IMR-90 (cell line): ENCODE measurements around the gene JAGN1. TPM values are rescaled to one million over a fixed set of nuclear protein-coding genes. Genes with fewer than 3 reads are reported as not detected.

Experiments
- ATAC-seq: fragments of 200-7000 bp; cut with Tn5 transposase; 2 replicates; pipeline ENCODE4 v1.9.1; 2020; ENCODE audit warnings: low read depth, mild to moderate bottlenecking, moderate library complexity
- BruUV-seq: library from RNA; stranded (reverse); fragments of 400-500 nt; replicated peaks from 2 replicates; lab custom pipeline; 2021; lab: Mats Ljungman, UMichigan
- CTCF ChIA-PET: fragments of 300-600 bp; formaldehyde crosslinking; extraction: SDS; loops from one replicate; lab custom pipeline; 2021; ENCODE audit warnings: antibody characterized with exemption; lab: Yijun Ruan, JAX
- POLR2A ChIA-PET: fragments of 300-600 bp; sonication (Branson Sonifier 250); formaldehyde crosslinking; loops from one replicate; lab custom pipeline; 2022; ENCODE audit warnings: antibody characterized with exemption; ENCODE audit not compliant: unreplicated experiment; lab: Charles Lee
- DNase-seq: peaks from one replicate; pipeline ENCODE4 v3.0.0; 2013
- H2AFZ ChIP-seq: replicated peaks from 2 replicates; pipeline ENCODE3; 2013; ENCODE audit warnings: low read length, mild to moderate bottlenecking; ENCODE audit not compliant: poor library complexity
- H2AK5ac ChIP-seq: 2 replicates; pipeline ENCODE4 v1.6.1; 2013; ENCODE audit warnings: low read depth, low read length, inconsistent platforms
- H2AK9ac ChIP-seq: replicated peaks from 2 replicates; pipeline ENCODE3; 2013; ENCODE audit warnings: mild to moderate bottlenecking, low read depth, low read length, moderate library complexity; ENCODE audit not compliant: poor library complexity
- H2BK120ac ChIP-seq: 2 replicates; pipeline ENCODE4 v1.6.1; 2013; ENCODE audit warnings: low read depth, low read length, inconsistent platforms
- H2BK15ac ChIP-seq: 3 replicates; pipeline ENCODE4 v1.6.1; 2013; ENCODE audit warnings: low read depth, low read length, inconsistent platforms
- H2BK20ac ChIP-seq: 2 replicates; pipeline ENCODE4 v1.6.1; 2013; ENCODE audit warnings: low read depth, mild to moderate bottlenecking, inconsistent platforms, low read length, moderate library complexity
- H2BK5ac ChIP-seq: 2 replicates; pipeline ENCODE4 v1.6.1; 2013; ENCODE audit warnings: mild to moderate bottlenecking, low read depth, low read length, inconsistent platforms; ENCODE audit not compliant: poor library complexity, severe bottlenecking
- H3K14ac ChIP-seq: replicated peaks from 2 replicates; pipeline ENCODE4 v1.6.1; 2013; ENCODE audit warnings: low read depth, low read length, inconsistent platforms
- H3K18ac ChIP-seq: 2 replicates; pipeline ENCODE4 v1.6.1; 2013; ENCODE audit warnings: low read depth, low read length, control low read depth
- H3K23ac ChIP-seq: 2 replicates; pipeline ENCODE4 v1.6.1; 2013; ENCODE audit warnings: low read depth, low read length, inconsistent platforms
- H3K27ac ChIP-seq: 2 replicates; pipeline ENCODE4 v1.5.1; 2013; ENCODE audit warnings: mild to moderate bottlenecking, control low read depth, low read length; ENCODE audit not compliant: insufficient read depth
- H3K27me3 ChIP-seq: 2 replicates; pipeline ENCODE4 v1.6.1; 2013; ENCODE audit warnings: low read length; ENCODE audit not compliant: control insufficient read depth, insufficient read depth
- H3K36me3 ChIP-seq: 2 replicates; pipeline ENCODE4 v1.6.1; 2013; ENCODE audit warnings: low read length, mixed read lengths; ENCODE audit not compliant: control insufficient read depth, insufficient read depth
- H3K4ac ChIP-seq: 2 replicates; pipeline ENCODE4 v1.6.1; 2013; ENCODE audit warnings: low read depth, low read length, inconsistent platforms
- H3K4me1 ChIP-seq: 2 replicates; pipeline ENCODE4 v1.6.1; 2013; ENCODE audit warnings: low read length, mixed read lengths; ENCODE audit not compliant: control insufficient read depth, insufficient read depth
- H3K4me2 ChIP-seq: 2 replicates; pipeline ENCODE4 v1.6.1; 2013; ENCODE audit warnings: low read depth, mild to moderate bottlenecking, control low read depth, low read length, moderate library complexity
- H3K4me3 ChIP-seq: 2 replicates; pipeline ENCODE4 v1.5.1; 2013; ENCODE audit warnings: low read depth, mild to moderate bottlenecking, control low read depth, low read length, moderate library complexity; ENCODE audit not compliant: insufficient read depth
- H3K56ac ChIP-seq: 2 replicates; pipeline ENCODE4 v1.6.1; 2013; ENCODE audit warnings: low read length, inconsistent platforms; ENCODE audit not compliant: insufficient read depth; ENCODE audit errors: extremely low read depth
- H3K79me1 ChIP-seq, 2 experiments: 2 replicates each; pipeline ENCODE4 v1.6.1; 2013; ENCODE audit warnings: low read length in 2 of 2, inconsistent platforms in 1 of 2, low read depth in 1 of 2
- H3K9ac ChIP-seq: 2 replicates; pipeline ENCODE4 v1.6.1; 2013; ENCODE audit warnings: low read depth, low read length, control low read depth
- H3K9me1 ChIP-seq: 2 replicates; pipeline ENCODE4 v1.6.1; 2013; ENCODE audit warnings: low read length, inconsistent platforms; ENCODE audit not compliant: insufficient read depth
- H3K9me3 ChIP-seq: 2 replicates; pipeline ENCODE4 v1.6.1; 2013; ENCODE audit warnings: low read length; ENCODE audit not compliant: control insufficient read depth, insufficient read depth
- H4K20me1 ChIP-seq: 2 replicates; pipeline ENCODE4 v1.6.1; 2013; ENCODE audit warnings: low read length, inconsistent platforms; ENCODE audit not compliant: insufficient read depth
- H4K5ac ChIP-seq: 2 replicates; pipeline ENCODE4 v1.6.1; 2013; ENCODE audit warnings: mild to moderate bottlenecking, low read depth, low read length, control low read depth
- H4K8ac ChIP-seq, 2 experiments: 2 replicates each; pipeline ENCODE4 v1.6.1; 2013; ENCODE audit warnings: low read depth in 2 of 2, low read length in 2 of 2, control low read depth in 1 of 2, inconsistent platforms in 1 of 2
- H4K91ac ChIP-seq: 2 replicates; pipeline ENCODE4 v1.6.1; 2013; ENCODE audit warnings: low read depth, low read length, inconsistent platforms; ENCODE audit not compliant: insufficient read depth
- BHLHE40 ChIP-seq: fragments of 150-350 bp; IDR thresholded peaks from 2 replicates; pipeline ENCODE4 v1.6.1; 2016; ENCODE audit warnings: mild to moderate bottlenecking, low read depth, low read length
- MXI1 ChIP-seq: IDR thresholded peaks from 2 replicates; pipeline ENCODE4 v1.6.1; 2012; ENCODE audit warnings: low read depth, mild to moderate bottlenecking, low read length, moderate library complexity, borderline replicate concordance
- RCOR1 ChIP-seq: IDR thresholded peaks from 2 replicates; pipeline ENCODE4 v1.6.1; 2012; ENCODE audit warnings: mild to moderate bottlenecking, low read length, improper control_type of control experiment; ENCODE audit not compliant: insufficient replicate concordance
- WGBS, 2 experiments: methylation state at CpG; one replicate each; pipeline versions ENCODE4 v1.1.5 to v1.1.7; 2013; ENCODE audit warnings: missing lambda C conversion rate in 2 of 2; ENCODE audit not compliant: insufficient read length in 1 of 2; ENCODE audit errors: extremely low coverage in 2 of 2; 5-methylcytosine and 5-hydroxymethylcytosine counted together
- dilution Hi-C: fragments of 300-500 bp; cut with HindIII; formaldehyde crosslinking; loops from one replicate; pipeline ENCODE4 v1.14.3; 2018; ENCODE audit warnings: low sequenced_read_pairs; ENCODE audit not compliant: unreplicated experiment
- in situ Hi-C: fragments of 300-500 bp; cut with MboI; formaldehyde crosslinking; loops from 3 replicates; pipeline ENCODE4 v1.14.3; 2019; ENCODE audit warnings: low sequenced_read_pairs, inconsistent platforms, mixed read lengths
- intact Hi-C: fragments of 100-400 bp; cut with micrococcal nuclease; formaldehyde crosslinking; loops from 2 replicates; pipeline ENCODE4 v1.10.0; 2022
- polyA plus RNA-seq, 3 experiments: library from polyadenylated mRNA; depleted of rRNA; stranded (reverse); fragments of >200 nt; gene quantifications; 2 replicates each; pipeline ENCODE4 v1.2.3, GENCODE V29; 2012; ENCODE audit warnings: low replicate concordance in 1 of 3
- total RNA-seq: library from RNA; depleted of rRNA; stranded (reverse); fragments of >200 nt; gene quantifications from 2 replicates; pipeline ENCODE4 v1.2.3, GENCODE V29; 2012
- TF ChIP-seq, protein P1 (sequence below): fragments of 150-350 bp; IDR thresholded peaks from 2 replicates; pipeline ENCODE4 v1.6.1; 2016; ENCODE audit warnings: low read depth, mild to moderate bottlenecking, low read length, moderate library complexity, borderline replicate concordance

Gene JAGN1
- total and polyA plus RNA-seq, 2 of the 4 experiments (the other 2 are of a cell fraction), result 32.7 to 39.3 TPM

DNA sequence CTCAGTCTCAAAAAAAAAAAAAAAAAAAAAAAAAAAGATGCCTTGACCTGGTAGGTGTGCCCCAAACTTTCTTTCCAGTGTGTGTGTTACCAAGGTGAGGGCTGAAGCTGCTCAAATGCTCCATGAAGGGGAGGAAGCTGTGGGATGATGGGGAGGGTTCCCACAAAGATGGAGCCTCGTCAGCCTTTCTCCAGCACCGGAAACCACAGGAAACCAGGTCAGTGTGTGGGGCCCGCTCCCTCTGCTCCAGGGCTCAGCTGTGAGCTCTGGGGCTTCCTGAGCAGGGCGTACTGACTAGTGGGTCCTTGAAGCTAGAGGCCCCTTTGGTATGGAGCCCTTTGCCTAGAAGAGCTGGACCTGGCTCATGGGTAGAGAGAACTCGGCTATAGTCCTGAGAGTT is 11.6 kb downstream of the JAGN1 start:
- Histone ChIP-seq H4K91ac (no peak overlapping the region; the same call in 1 of the 2 replicates), H2BK20ac (no peak overlapping the region), H3K36me3 (no peaks in the 10 kb centered on the region), H3K9me1 (peaks cover 23% of the 10 kb centered on the region), H3K9me3 (no peaks in the 10 kb centered on the region), H3K18ac (no peak overlapping the region), H2BK5ac (no peak overlapping the region), H4K8ac (peak overlapping the region; percentile 57 to 88; a peak in 3 of 4 replicates), H3K27ac (no peak overlapping the region), H2AK9ac (peak overlapping the region; percentile 77), H2AK5ac (no peak overlapping the region; the same call in 1 of the 2 replicates), H4K20me1 (peaks cover 2% of the 10 kb centered on the region; the same call in 1 of the 2 replicates), H2BK15ac (no peak overlapping the region), H2BK120ac (0 out of 2 replicates have a peak overlapping the region, but pooled peaks have one; percentile 2), H3K23ac (no peak overlapping the region), H3K4ac (0 out of 2 replicates have a peak overlapping the region, but pooled peaks have one; percentile 46), H3K4me2 (no peak overlapping the region), H3K14ac (no peak overlapping the region), H3K9ac (no peak overlapping the region), H3K56ac (no peak overlapping the region), H4K5ac (no peak overlapping the region), H3K79me1 (peaks cover 0 to 31% of the 10 kb centered on the region in 2 experiments; a peak in 2 of 4 replicates), H3K4me3 (no peak overlapping the region), H3K4me1 (peaks cover 11% of the 10 kb centered on the region), H2AFZ (peak overlapping the region; percentile 90), H3K27me3 (no peaks in the 10 kb centered on the region)
- dilution Hi-C loops (no loop called here), in situ Hi-C loops (no loop called here), intact Hi-C loops (no loop called here)
- CTCF ChIA-PET, result no interaction called here
- 94% methylated on average over 3 of the region's 5 CpGs; no CpG with 5 or more reads in 1 of the 2 experiments for WGBS, 2 experiments
- BruUV-seq, result no TSS peak
- POLR2A ChIA-PET, result no interaction called here
- no peak for TF ChIP-seq RCOR1
- TF ChIP-seq, protein P1, sequence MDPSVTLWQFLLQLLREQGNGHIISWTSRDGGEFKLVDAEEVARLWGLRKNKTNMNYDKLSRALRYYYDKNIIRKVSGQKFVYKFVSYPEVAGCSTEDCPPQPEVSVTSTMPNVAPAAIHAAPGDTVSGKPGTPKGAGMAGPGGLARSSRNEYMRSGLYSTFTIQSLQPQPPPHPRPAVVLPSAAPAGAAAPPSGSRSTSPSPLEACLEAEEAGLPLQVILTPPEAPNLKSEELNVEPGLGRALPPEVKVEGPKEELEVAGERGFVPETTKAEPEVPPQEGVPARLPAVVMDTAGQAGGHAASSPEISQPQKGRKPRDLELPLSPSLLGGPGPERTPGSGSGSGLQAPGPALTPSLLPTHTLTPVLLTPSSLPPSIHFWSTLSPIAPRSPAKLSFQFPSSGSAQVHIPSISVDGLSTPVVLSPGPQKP, result no peak
- no peak for TF ChIP-seq BHLHE40
- no peak for TF ChIP-seq MXI1
- ATAC-seq, result no peak
- no peak for DNase-seq
